ENCODE data around the gene HOXC11.

HOXC11 gene

DNA sequence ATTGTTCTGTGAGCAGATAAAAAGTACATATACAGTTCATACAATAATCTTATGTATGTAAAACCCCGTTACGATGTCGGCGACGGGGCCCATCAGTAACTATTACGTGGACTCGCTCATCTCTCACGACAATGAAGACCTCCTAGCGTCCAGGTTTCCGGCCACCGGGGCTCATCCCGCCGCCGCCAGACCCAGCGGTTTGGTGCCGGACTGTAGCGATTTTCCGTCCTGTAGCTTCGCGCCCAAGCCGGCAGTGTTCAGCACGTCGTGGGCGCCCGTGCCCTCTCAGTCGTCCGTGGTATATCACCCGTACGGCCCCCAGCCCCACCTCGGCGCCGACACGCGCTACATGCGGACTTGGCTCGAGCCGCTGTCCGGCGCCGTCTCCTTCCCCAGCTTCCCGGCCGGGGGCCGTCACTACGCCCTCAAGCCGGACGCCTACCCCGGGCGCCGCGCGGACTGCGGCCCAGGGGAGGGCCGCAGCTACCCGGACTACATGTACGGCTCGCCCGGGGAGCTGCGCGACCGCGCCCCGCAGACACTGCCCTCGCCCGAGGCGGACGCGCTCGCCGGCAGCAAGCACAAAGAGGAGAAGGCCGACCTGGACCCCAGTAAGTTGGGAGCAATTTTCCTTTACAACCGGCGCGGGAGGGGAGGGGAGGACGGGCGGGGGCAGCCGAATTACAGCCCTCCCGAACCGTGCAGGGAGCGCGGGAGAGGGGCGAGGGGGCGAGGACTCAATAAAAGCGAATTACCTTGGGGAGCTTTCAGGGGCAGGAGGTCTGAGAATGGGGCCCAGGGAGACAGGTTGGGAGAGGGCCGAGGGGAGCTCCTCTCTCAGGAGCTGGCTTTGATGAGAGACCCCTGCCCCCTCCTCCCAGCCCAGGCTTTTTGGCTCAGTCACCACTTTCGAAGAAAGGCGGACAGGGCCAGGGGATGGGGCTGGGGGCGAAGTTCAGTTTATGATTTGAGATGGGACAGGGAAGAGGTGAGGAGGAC lies 27.5 kb downstream of the HOXC11 start, which contains the start of gene HOXC9:
TSS of gene HOXC9 (plus strand) at position 46 of the 999 bp plus-strand sequence. CDS start at position 74, 28 bp downstream.
- DNase-seq, result no peak

DNA sequence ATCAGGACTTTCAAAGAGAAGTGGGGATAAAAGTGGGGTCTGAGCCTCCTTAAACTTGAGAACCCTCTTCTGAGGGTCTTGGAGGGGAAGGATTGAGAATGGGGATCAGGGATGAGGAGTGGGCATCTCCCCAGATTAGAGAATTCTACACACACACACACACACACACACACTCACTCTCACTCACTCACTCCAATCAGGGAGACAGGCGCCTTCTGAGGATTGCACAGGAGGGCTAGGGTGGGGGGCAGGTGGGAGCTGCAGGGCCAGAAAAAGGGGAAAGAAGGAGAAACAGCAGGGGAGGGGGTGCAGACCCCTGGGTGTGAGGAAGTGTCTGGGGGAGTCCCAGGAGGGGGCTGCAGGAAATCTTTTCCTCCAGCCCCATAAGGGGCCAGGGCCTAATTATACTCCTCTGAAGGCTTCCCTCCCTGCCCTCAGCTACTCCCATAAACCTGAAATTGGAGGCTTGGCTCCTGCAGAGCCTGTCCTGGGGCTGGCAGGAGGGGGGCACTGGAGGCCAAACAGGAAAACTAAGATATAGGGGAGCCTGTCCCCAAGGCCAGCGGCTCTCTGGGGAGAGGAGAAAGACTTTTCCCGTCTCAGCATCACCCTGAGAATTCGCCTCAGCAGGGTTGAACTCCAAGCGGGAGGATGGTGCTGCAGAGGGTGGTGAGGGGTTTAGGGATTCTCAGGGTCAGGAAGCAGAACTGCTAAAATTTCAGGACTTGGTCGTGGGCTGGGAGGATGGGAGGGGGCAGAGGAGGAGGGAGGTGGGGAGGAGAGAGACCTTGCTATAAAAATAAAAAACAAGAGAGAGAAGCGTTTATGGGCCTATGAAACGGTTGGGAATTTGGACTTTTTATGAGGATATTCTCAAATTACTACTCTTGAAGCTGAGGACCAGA lies 28.6 kb downstream of the HOXC11 start:
- no peak for DNase-seq

GRCh38 chr12:54002278-54002914 lies 29.5 kb downstream of the HOXC11 start:
- no peak for DNase-seq

- no peak for DNase-seq
These were observed 30.0 kb downstream of the HOXC11 start for GRCh38 chr12:54002915-54003389.

DNA sequence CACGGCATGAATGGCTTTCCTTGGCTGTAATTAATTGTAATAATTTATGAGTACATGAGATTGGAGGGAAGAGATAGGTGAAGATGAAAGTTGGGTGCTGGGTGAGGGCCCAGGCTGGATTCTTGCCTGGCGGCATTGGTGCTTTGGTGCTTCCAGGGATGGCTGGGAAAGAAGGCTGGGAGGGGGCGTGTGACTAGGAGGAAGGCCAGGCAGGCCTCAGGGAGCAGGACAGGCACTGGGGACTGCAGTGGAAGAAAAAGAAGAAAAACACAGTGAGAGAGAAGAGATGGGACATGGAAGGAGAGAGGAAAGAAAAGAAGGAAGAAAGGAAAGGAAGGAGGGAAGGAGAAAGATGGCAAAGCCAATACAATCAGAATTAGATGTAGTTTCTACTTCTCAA lies 30.7 kb downstream of the HOXC11 start:
- no peak for DNase-seq

GRCh38 chr12:54004063-54004840 lies 31.3 kb downstream of the HOXC11 start:
- DNase-seq, result no peak

DNA sequence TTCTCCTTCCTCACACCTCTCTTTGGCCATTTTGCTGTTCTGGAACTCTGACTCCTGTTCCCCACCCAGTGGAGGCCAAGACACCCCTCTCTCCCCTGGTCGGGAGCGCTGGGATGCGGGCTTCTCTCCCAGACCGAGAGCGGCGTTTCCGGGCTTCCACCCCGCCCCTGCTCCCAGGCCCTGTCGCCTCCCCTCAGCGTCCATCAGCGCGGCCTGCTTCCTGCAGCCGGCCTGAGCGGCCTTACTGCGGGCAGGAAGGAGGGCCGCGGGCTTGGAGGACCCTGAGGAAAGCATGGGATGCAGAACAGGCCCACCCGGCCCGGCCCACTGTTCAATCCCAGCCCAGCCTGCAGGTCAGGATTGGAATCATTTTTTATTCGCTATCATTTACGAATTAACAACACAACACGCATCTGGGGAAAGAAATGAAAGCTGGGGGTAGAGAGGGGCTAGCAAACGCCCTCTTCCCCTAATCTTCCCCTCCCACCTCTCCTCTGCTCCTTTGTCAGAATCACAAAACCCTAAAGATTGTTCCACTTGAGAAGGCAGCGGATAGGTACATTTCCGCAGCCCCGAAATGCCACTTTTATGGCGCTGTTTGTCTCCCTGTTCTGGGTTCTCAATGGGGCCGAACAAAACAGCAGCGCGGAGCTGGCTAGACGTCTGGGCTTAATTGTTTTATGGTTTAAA lies 32.1 kb downstream of the HOXC11 start:
- no peak for DNase-seq

- no peak for DNase-seq
These were observed 32.6 kb downstream of the HOXC11 start for GRCh38 chr12:54005531-54005852.

DNA sequence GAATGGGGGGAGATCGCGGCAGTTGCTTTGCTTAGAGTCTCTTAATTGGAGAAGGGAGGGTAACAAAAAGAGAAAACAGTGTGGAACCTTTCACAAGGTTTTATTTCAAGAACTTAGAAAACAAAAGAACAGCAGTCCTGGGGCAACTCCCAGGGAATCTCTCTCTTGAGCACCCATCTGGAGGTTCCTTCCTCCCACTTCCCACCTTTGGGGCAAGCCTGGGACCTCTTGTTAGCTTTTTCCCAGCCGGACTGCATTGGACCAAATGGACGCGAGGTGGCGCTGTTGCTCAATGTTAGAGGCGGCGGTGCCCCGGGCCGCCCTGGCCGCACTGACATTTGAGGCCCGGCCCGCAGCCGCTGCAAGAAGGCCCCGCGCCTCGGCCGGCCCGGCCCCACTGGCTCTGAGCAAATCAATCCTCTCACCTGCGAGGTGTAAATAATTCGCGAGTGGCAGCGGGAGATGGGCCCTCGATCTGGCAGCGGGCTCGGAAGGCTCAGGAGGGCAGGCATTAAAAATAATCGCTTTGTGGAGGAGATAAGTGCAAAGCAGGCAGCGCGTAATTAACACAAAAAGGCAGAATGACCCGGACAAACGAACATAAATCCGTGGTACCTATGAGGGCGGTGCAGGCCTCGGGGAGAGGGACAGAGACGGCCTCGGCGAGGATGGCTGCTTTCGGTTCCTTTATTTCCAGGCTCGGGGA lies 33.1 kb downstream of the HOXC11 start:
- DNase-seq, result no peak

DNA sequence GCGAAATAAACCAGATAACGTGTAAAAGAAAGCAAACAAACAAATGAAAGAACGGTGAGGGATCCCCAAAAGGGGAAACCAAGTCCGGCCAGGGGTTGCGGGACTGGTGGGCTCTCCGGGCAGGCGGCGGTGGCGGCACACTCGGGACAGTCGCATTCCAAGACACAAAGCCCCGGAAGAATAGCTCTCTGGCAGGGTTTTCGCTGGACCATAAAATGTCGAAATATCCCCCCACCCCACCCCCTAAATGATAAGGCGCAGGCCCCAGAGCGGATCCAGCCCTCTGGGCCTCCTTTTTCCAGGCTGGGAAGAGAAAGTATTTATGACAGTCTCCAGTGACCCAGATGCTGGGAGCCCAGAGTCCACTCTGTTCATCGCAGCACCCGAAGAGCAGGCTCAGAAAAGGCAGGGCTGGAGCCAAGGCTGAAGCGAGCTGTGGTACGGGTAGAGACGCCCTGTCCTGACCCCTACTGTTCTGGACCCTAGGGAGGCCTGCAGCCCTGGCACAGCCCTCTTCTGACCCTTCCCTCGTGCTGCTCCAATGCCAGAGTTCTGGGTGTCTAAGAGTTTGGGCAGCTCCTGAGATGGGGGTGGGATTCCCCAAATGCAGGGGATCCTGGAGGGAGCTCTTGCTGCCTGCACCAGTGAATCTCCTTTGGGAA lies 33.8 kb downstream of the HOXC11 start:
- no peak for DNase-seq

GRCh38 chr12:54007538-54008259 lies 34.8 kb downstream of the HOXC11 start:
- DNase-seq, result no peak

- no peak for DNase-seq
These were observed 35.3 kb downstream of the HOXC11 start for GRCh38 chr12:54008260-54008552.

- no peak for DNase-seq
These were observed 36.5 kb downstream of the HOXC11 start for GRCh38 chr12:54009171-54010052.

GRCh38 chr12:54010053-54010971 lies 37.4 kb downstream of the HOXC11 start:
- no peak for DNase-seq

DNA sequence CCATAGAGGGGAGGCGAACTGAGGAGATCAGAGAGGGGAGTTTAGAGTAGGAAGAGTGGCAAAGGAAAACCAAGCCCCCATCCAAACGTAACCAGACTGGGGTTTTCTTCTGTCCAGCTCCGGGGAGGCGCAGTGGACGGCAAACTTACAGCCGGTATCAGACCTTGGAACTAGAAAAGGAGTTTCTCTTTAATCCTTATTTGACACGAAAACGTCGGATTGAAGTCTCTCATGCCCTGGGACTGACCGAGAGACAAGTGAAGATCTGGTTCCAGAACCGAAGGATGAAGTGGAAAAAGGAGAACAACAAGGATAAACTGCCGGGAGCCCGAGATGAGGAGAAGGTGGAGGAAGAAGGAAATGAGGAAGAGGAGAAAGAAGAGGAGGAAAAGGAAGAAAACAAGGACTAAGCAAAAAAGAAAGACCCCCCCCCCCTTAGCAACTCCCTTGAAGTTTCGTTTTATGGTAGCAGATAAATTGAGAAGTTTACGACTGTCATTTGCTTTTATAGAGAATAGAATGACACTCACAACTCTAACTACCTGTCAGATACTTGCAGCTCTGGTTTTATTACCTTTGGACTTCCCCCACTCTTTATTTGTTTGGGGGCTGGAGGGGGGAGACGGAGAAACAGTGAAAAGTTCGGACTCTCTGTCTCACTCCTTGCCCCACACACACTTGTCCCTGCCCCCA lies 38.2 kb downstream of the HOXC11 start:
- no peak for DNase-seq

DNA sequence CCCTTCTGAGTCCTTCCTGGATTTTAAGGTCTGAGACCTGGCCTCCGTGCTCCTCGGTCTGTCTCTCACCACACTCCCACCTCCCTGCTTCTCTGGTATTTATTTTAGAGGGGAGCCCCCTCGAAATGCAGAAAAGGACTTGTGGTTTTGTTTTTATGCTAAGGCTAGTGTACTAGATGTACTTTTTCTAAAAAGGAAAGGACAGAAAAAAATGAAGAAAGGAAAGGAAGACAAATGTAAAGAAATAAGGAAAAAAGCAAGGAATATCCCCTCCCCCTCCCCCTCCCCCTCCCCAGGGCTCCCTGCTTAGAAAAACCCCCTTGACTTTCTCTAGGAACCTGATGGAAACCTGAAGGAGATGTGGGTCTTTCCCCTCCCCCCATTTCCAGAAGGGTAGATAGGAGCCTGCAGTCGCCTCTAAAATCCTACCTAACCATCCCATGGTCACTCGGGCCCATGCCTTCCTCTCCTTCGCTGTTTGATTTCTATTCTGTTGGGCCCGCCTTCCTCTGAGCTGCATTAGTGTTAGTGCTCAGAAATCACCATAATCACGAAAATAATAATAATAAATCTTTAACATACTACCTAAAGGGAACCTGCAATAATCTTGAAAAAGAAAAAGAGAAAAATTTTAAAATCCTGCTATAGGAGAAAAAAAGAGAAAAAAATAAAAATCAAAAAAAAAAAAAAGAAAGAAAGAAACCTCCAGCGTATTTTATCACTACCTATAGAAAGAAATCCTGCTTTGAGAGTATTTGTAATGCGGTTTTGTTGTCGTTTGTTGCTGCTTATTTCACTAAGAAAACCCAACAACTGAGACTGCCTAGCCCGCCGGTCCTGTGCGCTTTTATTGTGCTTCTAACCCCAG lies 39.0 kb downstream of the HOXC11 start:
- no peak for DNase-seq

Measured in NCI-H526 treated with DMSO at 0.1 percent for 48 hours (cell line).